Smooth muscle cell (in vitro differentiated cells): ENCODE measurements around the gene SCTR. TPM values are rescaled to one million over a fixed set of nuclear protein-coding genes. Genes with fewer than 3 reads are reported as not detected.

Experiments used
- DNase-seq: peaks from one replicate; lab custom pipeline; 2025; ENCODE audit not compliant: unreplicated experiment; lab: John Stamatoyannopoulos, UW
- H2AFZ ChIP-seq: fragments of 200-600 bp; sonication (generic); 2 replicates; pipeline ENCODE4 v1.6.0; 2016; ENCODE audit warnings: antibody characterized with exemption, low read depth, mild to moderate bottlenecking
- H3F3A ChIP-seq: fragments of 200-600 bp; sonication (generic); 2 replicates; pipeline ENCODE4 v1.6.0; 2017; ENCODE audit warnings: antibody characterized with exemption, low read depth
- H3K27ac ChIP-seq: fragments of 200-600 bp; sonication (generic); 2 replicates; pipeline ENCODE4 v1.5.1; 2016; ENCODE audit warnings: low read depth, mild to moderate bottlenecking
- H3K27me3 ChIP-seq: fragments of 200-600 bp; sonication (generic); 2 replicates; pipeline ENCODE4 v1.6.1; 2016; ENCODE audit warnings: low read depth, mild to moderate bottlenecking
- H3K36me3 ChIP-seq: fragments of 200-600 bp; sonication (generic); 2 replicates; pipeline ENCODE4 v1.5.1; 2016; ENCODE audit warnings: low read depth
- H3K4me1 ChIP-seq: fragments of 200-600 bp; sonication (generic); 2 replicates; pipeline ENCODE4 v1.5.1; 2016; ENCODE audit warnings: low read depth
- H3K4me2 ChIP-seq: fragments of 200-600 bp; sonication (generic); 2 replicates; pipeline ENCODE4 v1.6.0; 2016; ENCODE audit warnings: mild to moderate bottlenecking
- H3K4me3 ChIP-seq: fragments of 200-600 bp; sonication (generic); 2 replicates; pipeline ENCODE4 v1.5.1; 2016; ENCODE audit warnings: mild to moderate bottlenecking
- H3K79me2 ChIP-seq: fragments of 200-600 bp; sonication (generic); 2 replicates; pipeline ENCODE4 v1.6.0; 2016; ENCODE audit warnings: low read depth, mild to moderate bottlenecking
- H3K9ac ChIP-seq: fragments of 200-600 bp; sonication (generic); 2 replicates; pipeline ENCODE4 v1.6.0; 2016; ENCODE audit warnings: low read depth
- H3K9me3 ChIP-seq: fragments of 200-600 bp; sonication (generic); replicated peaks from 2 replicates; pipeline ENCODE4 v1.5.1; 2016; ENCODE audit warnings: low read depth
- H4K20me1 ChIP-seq: fragments of 200-600 bp; sonication (generic); 2 replicates; pipeline ENCODE4 v1.6.0; 2016; ENCODE audit warnings: low read depth
- CTCF ChIP-seq: fragments of 200-600 bp; sonication (generic); IDR thresholded peaks from 2 replicates; pipeline ENCODE4 v1.5.1; 2017; ENCODE audit warnings: borderline replicate concordance, mild to moderate bottlenecking, antibody characterized with exemption; ENCODE audit not compliant: insufficient read depth, poor library complexity, severe bottlenecking
- WGBS: methylation state at CpG from one replicate; pipeline ENCODE4 v1.1.7; 2016; ENCODE audit warnings: low lambda C conversion rate; 5-methylcytosine and 5-hydroxymethylcytosine counted together
- polyA plus RNA-seq: library from polyadenylated mRNA; unstranded; fragments of >200 nt; fragmentation: Nextera tagmentation; extraction: Ambion mirVana; gene quantifications from 2 replicates; pipeline ENCODE4 v1.2.1, GENCODE V29; 2016
- total RNA-seq: library from RNA; depleted of rRNA; stranded (reverse); fragments of >200 nt; gene quantifications from 2 replicates; pipeline ENCODE4 v1.2.3, GENCODE V29; 2014

The SCTR gene
- total and polyA plus RNA-seq, 2 experiments from 2014 or later: not detected

- no peak overlapping the region for H3K9ac ChIP-seq
- no peak overlapping the region for H2AFZ ChIP-seq
- TF ChIP-seq CTCF: no peak
- no peak overlapping the region for H3K4me2 ChIP-seq
- H3K4me1 ChIP-seq: peaks cover 6% of the 10 kb centered on the region
- WGBS: 91% methylated on average over 7 of the region's 7 CpGs
- H3K4me3 ChIP-seq: no peak overlapping the region
- no peaks in the 10 kb centered on the region for H3K9me3 ChIP-seq
- no peaks in the 10 kb centered on the region for H4K20me1 ChIP-seq
- no peaks in the 10 kb centered on the region for H3K79me2 ChIP-seq
- H3K36me3 ChIP-seq: no peaks in the 10 kb centered on the region
- H3K27me3 ChIP-seq: no peaks in the 10 kb centered on the region
- H3F3A ChIP-seq: peaks cover 4% of the 10 kb centered on the region
- H3K27ac ChIP-seq: no peak overlapping the region
- no peak for DNase-seq
Observed at GRCh38 chr2:119428488-119429224, 95.6 kb downstream of the SCTR start.

DNA sequence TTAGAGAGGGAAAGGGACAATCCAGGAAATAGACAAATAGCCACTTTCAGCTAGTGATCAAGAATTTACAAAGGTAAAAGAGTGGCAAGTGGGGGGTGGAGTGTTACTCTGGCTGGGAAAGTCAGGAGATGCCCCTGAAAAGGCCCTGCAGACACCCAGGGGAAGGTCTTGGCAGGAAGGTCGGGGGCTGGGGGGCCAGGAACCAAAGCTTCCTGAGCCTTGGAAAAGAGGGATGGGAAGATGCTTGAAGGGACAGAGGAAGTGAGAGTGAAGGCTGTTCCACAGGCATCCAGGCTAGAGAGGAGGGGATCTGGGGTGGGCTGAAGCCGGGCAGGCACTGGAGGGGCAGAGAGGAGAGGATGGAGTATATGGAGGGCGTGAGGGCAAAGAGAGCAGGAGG lies 96.5 kb downstream of the SCTR start:
- Histone ChIP-seq H4K20me1 (no peaks in the 10 kb centered on the region), H3K4me1 (peaks cover 6% of the 10 kb centered on the region), H3K4me3 (no peak overlapping the region), H3K79me2 (no peaks in the 10 kb centered on the region), H3K27ac (no peak overlapping the region), H3K9ac (no peak overlapping the region), H3K9me3 (no peaks in the 10 kb centered on the region), H3K27me3 (no peaks in the 10 kb centered on the region), H3F3A (peaks cover 4% of the 10 kb centered on the region), H3K4me2 (no peak overlapping the region), H3K36me3 (no peaks in the 10 kb centered on the region), H2AFZ (no peak overlapping the region)
- no peak for TF ChIP-seq CTCF
- 88% methylated on average over 3 of the region's 3 CpGs for WGBS
- no peak for DNase-seq

DNA sequence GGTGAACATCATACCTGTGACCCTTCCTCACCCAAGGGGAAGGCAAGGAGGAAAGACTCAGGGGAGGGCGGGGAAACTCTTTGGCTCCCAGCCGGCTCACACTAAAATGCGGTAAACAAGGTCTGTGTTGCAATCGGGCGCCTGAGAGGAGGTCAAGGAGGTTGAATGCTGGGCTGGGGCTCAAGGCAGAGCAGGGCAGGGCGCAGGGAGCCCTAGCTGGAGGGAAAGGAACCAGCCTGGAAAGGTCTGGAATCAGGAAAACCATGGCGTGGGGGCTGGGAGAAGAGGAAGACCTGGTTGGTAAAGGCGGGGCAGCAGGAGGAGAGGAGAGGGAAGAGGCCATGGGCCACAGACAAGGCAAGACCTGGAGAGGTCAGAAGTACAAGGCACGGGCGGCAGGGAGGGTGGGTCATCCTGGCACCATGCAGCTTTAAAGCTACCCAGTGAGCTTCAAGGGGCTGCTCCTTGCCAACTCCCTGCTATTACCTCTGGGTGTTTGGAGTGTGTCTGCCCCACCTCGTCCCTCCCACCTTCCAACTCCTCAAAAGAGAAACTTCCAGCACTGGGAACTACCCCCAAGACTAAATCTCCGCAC lies 97.4 kb downstream of the SCTR start:
- H3K4me2 ChIP-seq: no peak overlapping the region
- WGBS: 74% methylated on average over 11 of the region's 12 CpGs
- no peaks in the 10 kb centered on the region for H4K20me1 ChIP-seq
- H3K9me3 ChIP-seq: no peaks in the 10 kb centered on the region
- H2AFZ ChIP-seq: no peak overlapping the region
- peaks cover 4% of the 10 kb centered on the region for H3F3A ChIP-seq
- no peak for TF ChIP-seq CTCF
- H3K36me3 ChIP-seq: no peaks in the 10 kb centered on the region
- H3K9ac ChIP-seq: no peak overlapping the region
- H3K27me3 ChIP-seq: no peaks in the 10 kb centered on the region
- H3K4me1 ChIP-seq: peaks cover 6% of the 10 kb centered on the region
- no peak overlapping the region for H3K4me3 ChIP-seq
- H3K27ac ChIP-seq: no peak overlapping the region
- no peaks in the 10 kb centered on the region for H3K79me2 ChIP-seq
- no peak for DNase-seq

DNA sequence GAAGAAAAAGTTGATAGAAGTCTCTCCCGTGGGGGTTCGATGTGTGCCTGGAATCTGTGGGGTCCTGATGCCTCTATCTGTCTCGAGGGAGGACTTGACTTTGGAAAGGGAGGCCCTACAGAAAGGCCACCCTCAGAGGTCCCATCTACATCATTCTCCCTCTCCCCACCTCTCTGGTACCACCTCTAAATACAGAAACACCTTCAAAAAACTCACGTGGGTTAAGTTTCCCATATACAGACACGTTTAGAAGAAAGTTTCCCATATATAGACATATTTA lies 97.9 kb downstream of the SCTR start:
- no peak overlapping the region for H3K9ac ChIP-seq
- no peaks in the 10 kb centered on the region for H3K36me3 ChIP-seq
- no peak overlapping the region for H3K4me2 ChIP-seq
- no peak for DNase-seq
- H3K9me3 ChIP-seq: no peaks in the 10 kb centered on the region
- H2AFZ ChIP-seq: no peak overlapping the region
- no peak overlapping the region for H3K4me3 ChIP-seq
- H3K79me2 ChIP-seq: no peaks in the 10 kb centered on the region
- no peak overlapping the region for H3K27ac ChIP-seq
- 73% methylated on average over 5 of the region's 5 CpGs for WGBS
- H3K4me1 ChIP-seq: peaks cover 5% of the 10 kb centered on the region
- TF ChIP-seq CTCF: no peak
- H4K20me1 ChIP-seq: no peaks in the 10 kb centered on the region
- no peaks in the 10 kb centered on the region for H3K27me3 ChIP-seq
- H3F3A ChIP-seq: peaks cover 4% of the 10 kb centered on the region
